OCI-LY3 (cell line): ENCODE results near the gene SLC29A3.

ENCODE experiments used
- H2AFZ ChIP-seq: fragments of 200-600, 300-600 bp; shearing (Covaris generic); 2 replicates; pipeline ENCODE4 v1.6.0; 2014; ENCODE audit warnings: antibody characterized with exemption, low read depth, low read length
- H3K27ac ChIP-seq: fragments of 200-600, 300-600 bp; sonication (generic); 2 replicates; pipeline ENCODE4 v1.5.1; 2014; ENCODE audit warnings: mild to moderate bottlenecking, low read length, moderate library complexity, mixed read lengths
- H3K27me3 ChIP-seq: fragments of 200-600, 300-600 bp; sonication (generic); 2 replicates; pipeline ENCODE4 v1.6.1; 2014; ENCODE audit warnings: low read depth, low read length, mixed read lengths
- H3K36me3 ChIP-seq: fragments of 200-600, 300-600 bp; sonication (generic); replicated peaks from 2 replicates; pipeline ENCODE3; 2014; ENCODE audit warnings: low read depth, low read length, mixed read lengths
- H3K4me1 ChIP-seq: fragments of 300-600, 200-600 bp; sonication (generic); 2 replicates; pipeline ENCODE4 v1.6.1; 2014; ENCODE audit warnings: low read length, mixed read lengths
- H3K4me2 ChIP-seq: fragments of 200-600, 300-600 bp; sonication (generic); 2 replicates; pipeline ENCODE4 v1.6.1; 2014; ENCODE audit warnings: low read length, mixed read lengths
- H3K4me3 ChIP-seq: fragments of 300-600, 200-600 bp; sonication (generic); 2 replicates; pipeline ENCODE4 v1.5.1; 2014; ENCODE audit warnings: antibody characterized with exemption, mild to moderate bottlenecking, low read length, moderate library complexity
- H3K79me2 ChIP-seq: fragments of 300-600, 200-600 bp; shearing (Covaris generic); 2 replicates; pipeline ENCODE4 v1.6.1; 2014; ENCODE audit warnings: mild to moderate bottlenecking, low read length, mixed read lengths
- H3K9ac ChIP-seq: fragments of 300-600, 200-600 bp; shearing (Covaris generic); 2 replicates; pipeline ENCODE4 v1.6.0; 2014; ENCODE audit warnings: mild to moderate bottlenecking, low read length, moderate library complexity
- H3K9me3 ChIP-seq: fragments of 200-600, 300-600 bp; shearing (Covaris generic); 2 replicates; pipeline ENCODE4 v1.6.1; 2014; ENCODE audit warnings: low read length, mixed read lengths; ENCODE audit not compliant: insufficient read depth
- H4K20me1 ChIP-seq: fragments of 200-600, 300-600 bp; sonication (generic); 2 replicates; pipeline ENCODE4 v1.6.1; 2016; ENCODE audit warnings: low read length, mixed read lengths; ENCODE audit not compliant: insufficient read depth
- CTCF ChIP-seq: fragments of 200-600, 300-600 bp; sonication (generic); IDR thresholded peaks from 2 replicates; pipeline ENCODE4 v1.5.1; 2014; ENCODE audit warnings: antibody characterized with exemption, low read length, low read depth
- EZH2phosphoT487 ChIP-seq: fragments of 200-600 bp; shearing (Covaris generic); IDR thresholded peaks from 2 replicates; pipeline ENCODE4 v1.6.1; 2018; ENCODE audit warnings: antibody characterized with exemption, mixed run types, low read depth

The SLC29A3 gene

GRCh38 chr10:71338728-71339495 is 19.9 kb downstream of the SLC29A3 start:
- Histone ChIP-seq H2AFZ (no peak overlapping the region), H3K27me3 (no peaks in the 10 kb centered on the region), H3K9ac (no peak overlapping the region), H4K20me1 (no peaks in the 10 kb centered on the region), H3K9me3 (no peaks in the 10 kb centered on the region), H3K4me3 (no peak overlapping the region), H3K4me1 (peaks cover 7% of the 10 kb centered on the region), H3K36me3 (no peaks in the 10 kb centered on the region), H3K79me2 (no peaks in the 10 kb centered on the region), H3K4me2 (no peak overlapping the region), H3K27ac (no peak overlapping the region)
- TF ChIP-seq CTCF = no peak

GRCh38 chr10:71339796-71340589 is 20.9 kb downstream of the SLC29A3 start:
- no peak overlapping the region for H3K4me3 ChIP-seq
- TF ChIP-seq CTCF (no peak), EZH2phosphoT487 (no peak)
- no peaks in the 10 kb centered on the region for H3K36me3 ChIP-seq

GRCh38 chr10:71342573-71343391 is 23.7 kb downstream of the SLC29A3 start:
- Histone ChIP-seq H3K4me2 (no peak overlapping the region), H3K36me3 (no peaks in the 10 kb centered on the region), H3K27ac (no peak overlapping the region), H3K79me2 (no peaks in the 10 kb centered on the region), H4K20me1 (no peaks in the 10 kb centered on the region), H3K27me3 (no peaks in the 10 kb centered on the region), H3K9me3 (no peaks in the 10 kb centered on the region), H3K4me3 (no peak overlapping the region), H3K9ac (no peak overlapping the region), H2AFZ (no peak overlapping the region), H3K4me1 (peaks cover 7% of the 10 kb centered on the region)
- TF ChIP-seq EZH2phosphoT487 (no peak), CTCF (no peak)

More at GRCh38 chr10:71339796-71340589, 20.9 kb downstream of the SLC29A3 start:
- H3K9ac ChIP-seq = no peak overlapping the region
- H3K27me3 ChIP-seq = no peaks in the 10 kb centered on the region
- H3K27ac ChIP-seq = no peak overlapping the region
- no peaks in the 10 kb centered on the region for H3K9me3 ChIP-seq
- H4K20me1 ChIP-seq = no peaks in the 10 kb centered on the region
- H3K79me2 ChIP-seq = no peaks in the 10 kb centered on the region
- no peak overlapping the region for H2AFZ ChIP-seq
- no peak overlapping the region for H3K4me2 ChIP-seq
- H3K4me1 ChIP-seq = peaks cover 7% of the 10 kb centered on the region

GRCh38 chr10:71343392-71343773 is 24.3 kb downstream of the SLC29A3 start:
- Histone ChIP-seq H3K4me3 (no peak overlapping the region), H3K9me3 (no peaks in the 10 kb centered on the region), H4K20me1 (no peaks in the 10 kb centered on the region), H3K4me1 (peaks cover 7% of the 10 kb centered on the region), H3K36me3 (no peaks in the 10 kb centered on the region), H3K27ac (no peak overlapping the region), H3K79me2 (no peaks in the 10 kb centered on the region), H3K4me2 (no peak overlapping the region), H2AFZ (no peak overlapping the region), H3K9ac (no peak overlapping the region), H3K27me3 (no peaks in the 10 kb centered on the region)
- TF ChIP-seq EZH2phosphoT487 (no peak), CTCF (no peak)
